WTC11 (cell line): ENCODE measurements around the gene ABCF2. TPM values are rescaled to one million over a fixed set of nuclear protein-coding genes. Genes with fewer than 3 reads are reported as not detected.

Experiments used
- ATAC-seq: fragments of 200-7000 bp; cut with Tn5 transposase; 2 replicates; pipeline ENCODE4 v1.10.0; 2021; ENCODE audit warnings: mild to moderate bottlenecking, moderate library complexity
- CTCF ChIA-PET: fragments of 300-600 bp; sonication (Branson Sonifier 250); formaldehyde crosslinking; loops from one replicate; lab custom pipeline; 2021; ENCODE audit warnings: antibody characterized with exemption; lab: Charles Lee
- POLR2A ChIA-PET: fragments of 350-600 bp; sonication (Branson Sonifier 250); formaldehyde crosslinking; loops from one replicate; lab custom pipeline; 2021; ENCODE audit warnings: antibody characterized with exemption; lab: Charles Lee
- DNase-seq: peaks from one replicate; pipeline ENCODE4 v3.0.0; 2021; ENCODE audit warnings: low spot score
- H3K27ac Mint-ChIP-seq: 2 replicates; pipeline ENCODE4 v1.8.0; 2021; ENCODE audit warnings: mixed read lengths
- H3K27me3 Mint-ChIP-seq: 2 replicates; pipeline ENCODE4 v1.8.0; 2021; ENCODE audit warnings: low read depth, mild to moderate bottlenecking, moderate library complexity, mixed read lengths
- H3K36me3 Mint-ChIP-seq: 2 replicates; pipeline ENCODE4 v1.8.0; 2021; ENCODE audit warnings: mixed read lengths
- H3K4me1 Mint-ChIP-seq: 2 replicates; pipeline ENCODE4 v1.8.0; 2022; ENCODE audit warnings: mixed read lengths
- H3K4me3 Mint-ChIP-seq: 2 replicates; pipeline ENCODE4 v1.8.0; 2021; ENCODE audit warnings: mild to moderate bottlenecking, moderate library complexity, mixed read lengths
- H3K9me3 Mint-ChIP-seq: 2 replicates; pipeline ENCODE4 v1.8.0; 2021; ENCODE audit warnings: mixed read lengths
- TP53 ChIP-seq: sonication (generic); formaldehyde crosslinking; IDR thresholded peaks from 2 replicates; pipeline ENCODE4 v1.8.1; 2023; ENCODE audit warnings: mild to moderate bottlenecking, missing genetic modification reagents
- ZNF121 ChIP-seq: sonication (generic); formaldehyde crosslinking; IDR thresholded peaks from 2 replicates; pipeline ENCODE4 v1.8.0; 2023; ENCODE audit warnings: missing genetic modification reagents
- total RNA-seq: library from RNA; stranded (reverse); gene quantifications from 3 replicates; pipeline ENCODE4 v1.2.3, GENCODE V29; 2021
- TF ChIP-seq, protein P1 (sequence below): sonication (generic); formaldehyde crosslinking; IDR thresholded peaks from 2 replicates; pipeline ENCODE4 v1.8.0; 2022; ENCODE audit warnings: missing genetic modification reagents
- TF ChIP-seq, protein P2 (sequence below): sonication (generic); formaldehyde crosslinking; IDR thresholded peaks from 2 replicates; pipeline ENCODE4 v1.8.1; 2023; ENCODE audit warnings: mild to moderate bottlenecking, missing genetic modification reagents
- TF ChIP-seq, protein P3 (sequence below): fragments of 250-450 bp; sonication (Bioruptor Pico); IDR thresholded peaks from 2 replicates; pipeline ENCODE4 v1.9.0; 2021; ENCODE audit warnings: mild to moderate bottlenecking, borderline replicate concordance
- TF ChIP-seq, protein P4 (sequence below): sonication (generic); formaldehyde crosslinking; IDR thresholded peaks from 2 replicates; pipeline ENCODE4 v1.8.0; 2022; ENCODE audit warnings: mild to moderate bottlenecking, missing genetic modification reagents
- TF ChIP-seq, protein P5 (sequence below): fragments of 250-450 bp; sonication (Bioruptor Pico); IDR thresholded peaks from 2 replicates; pipeline ENCODE4 v1.9.0; 2021; ENCODE audit warnings: moderate library complexity, mild to moderate bottlenecking, inconsistent platforms, borderline replicate concordance

ABCF2 gene
- total RNA-seq, 1 experiment from 2014 or later, result 43.7 TPM

DNA sequence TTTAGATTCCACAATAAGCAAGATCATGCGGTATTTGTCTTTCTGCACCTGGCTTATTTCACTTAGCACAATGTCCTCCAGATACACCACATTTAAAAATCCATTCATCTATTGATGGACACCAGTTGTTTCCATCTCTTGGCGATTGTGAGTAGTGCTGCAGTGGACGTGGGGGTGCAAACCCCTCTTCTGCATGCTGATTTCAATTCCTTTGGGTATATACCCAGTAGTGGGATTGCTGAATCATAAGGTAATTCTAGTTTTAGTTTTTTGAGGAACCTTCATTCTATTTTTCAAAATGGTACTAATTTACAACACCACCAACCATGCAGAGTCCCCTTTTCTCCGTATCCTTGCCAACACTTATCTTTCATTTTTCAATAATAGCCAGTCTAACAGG lies 38.0 kb downstream of the ABCF2 start:
- TF ChIP-seq, protein P1, sequence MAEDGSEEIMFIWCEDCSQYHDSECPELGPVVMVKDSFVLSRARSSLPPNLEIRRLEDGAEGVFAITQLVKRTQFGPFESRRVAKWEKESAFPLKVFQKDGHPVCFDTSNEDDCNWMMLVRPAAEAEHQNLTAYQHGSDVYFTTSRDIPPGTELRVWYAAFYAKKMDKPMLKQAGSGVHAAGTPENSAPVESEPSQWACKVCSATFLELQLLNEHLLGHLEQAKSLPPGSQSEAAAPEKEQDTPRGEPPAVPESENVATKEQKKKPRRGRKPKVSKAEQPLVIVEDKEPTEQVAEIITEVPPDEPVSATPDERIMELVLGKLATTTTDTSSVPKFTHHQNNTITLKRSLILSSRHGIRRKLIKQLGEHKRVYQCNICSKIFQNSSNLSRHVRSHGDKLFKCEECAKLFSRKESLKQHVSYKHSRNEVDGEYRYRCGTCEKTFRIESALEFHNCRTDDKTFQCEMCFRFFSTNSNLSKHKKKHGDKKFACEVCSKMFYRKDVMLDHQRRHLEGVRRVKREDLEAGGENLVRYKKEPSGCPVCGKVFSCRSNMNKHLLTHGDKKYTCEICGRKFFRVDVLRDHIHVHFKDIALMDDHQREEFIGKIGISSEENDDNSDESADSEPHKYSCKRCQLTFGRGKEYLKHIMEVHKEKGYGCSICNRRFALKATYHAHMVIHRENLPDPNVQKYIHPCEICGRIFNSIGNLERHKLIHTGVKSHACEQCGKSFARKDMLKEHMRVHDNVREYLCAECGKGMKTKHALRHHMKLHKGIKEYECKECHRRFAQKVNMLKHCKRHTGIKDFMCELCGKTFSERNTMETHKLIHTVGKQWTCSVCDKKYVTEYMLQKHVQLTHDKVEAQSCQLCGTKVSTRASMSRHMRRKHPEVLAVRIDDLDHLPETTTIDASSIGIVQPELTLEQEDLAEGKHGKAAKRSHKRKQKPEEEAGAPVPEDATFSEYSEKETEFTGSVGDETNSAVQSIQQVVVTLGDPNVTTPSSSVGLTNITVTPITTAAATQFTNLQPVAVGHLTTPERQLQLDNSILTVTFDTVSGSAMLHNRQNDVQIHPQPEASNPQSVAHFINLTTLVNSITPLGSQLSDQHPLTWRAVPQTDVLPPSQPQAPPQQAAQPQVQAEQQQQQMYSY (CRISPR knock-in tag), result no peak
- TF ChIP-seq, protein P2, sequence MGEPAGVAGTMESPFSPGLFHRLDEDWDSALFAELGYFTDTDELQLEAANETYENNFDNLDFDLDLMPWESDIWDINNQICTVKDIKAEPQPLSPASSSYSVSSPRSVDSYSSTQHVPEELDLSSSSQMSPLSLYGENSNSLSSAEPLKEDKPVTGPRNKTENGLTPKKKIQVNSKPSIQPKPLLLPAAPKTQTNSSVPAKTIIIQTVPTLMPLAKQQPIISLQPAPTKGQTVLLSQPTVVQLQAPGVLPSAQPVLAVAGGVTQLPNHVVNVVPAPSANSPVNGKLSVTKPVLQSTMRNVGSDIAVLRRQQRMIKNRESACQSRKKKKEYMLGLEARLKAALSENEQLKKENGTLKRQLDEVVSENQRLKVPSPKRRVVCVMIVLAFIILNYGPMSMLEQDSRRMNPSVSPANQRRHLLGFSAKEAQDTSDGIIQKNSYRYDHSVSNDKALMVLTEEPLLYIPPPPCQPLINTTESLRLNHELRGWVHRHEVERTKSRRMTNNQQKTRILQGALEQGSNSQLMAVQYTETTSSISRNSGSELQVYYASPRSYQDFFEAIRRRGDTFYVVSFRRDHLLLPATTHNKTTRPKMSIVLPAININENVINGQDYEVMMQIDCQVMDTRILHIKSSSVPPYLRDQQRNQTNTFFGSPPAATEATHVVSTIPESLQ (CRISPR knock-in tag), result no peak
- TF ChIP-seq, protein P3, sequence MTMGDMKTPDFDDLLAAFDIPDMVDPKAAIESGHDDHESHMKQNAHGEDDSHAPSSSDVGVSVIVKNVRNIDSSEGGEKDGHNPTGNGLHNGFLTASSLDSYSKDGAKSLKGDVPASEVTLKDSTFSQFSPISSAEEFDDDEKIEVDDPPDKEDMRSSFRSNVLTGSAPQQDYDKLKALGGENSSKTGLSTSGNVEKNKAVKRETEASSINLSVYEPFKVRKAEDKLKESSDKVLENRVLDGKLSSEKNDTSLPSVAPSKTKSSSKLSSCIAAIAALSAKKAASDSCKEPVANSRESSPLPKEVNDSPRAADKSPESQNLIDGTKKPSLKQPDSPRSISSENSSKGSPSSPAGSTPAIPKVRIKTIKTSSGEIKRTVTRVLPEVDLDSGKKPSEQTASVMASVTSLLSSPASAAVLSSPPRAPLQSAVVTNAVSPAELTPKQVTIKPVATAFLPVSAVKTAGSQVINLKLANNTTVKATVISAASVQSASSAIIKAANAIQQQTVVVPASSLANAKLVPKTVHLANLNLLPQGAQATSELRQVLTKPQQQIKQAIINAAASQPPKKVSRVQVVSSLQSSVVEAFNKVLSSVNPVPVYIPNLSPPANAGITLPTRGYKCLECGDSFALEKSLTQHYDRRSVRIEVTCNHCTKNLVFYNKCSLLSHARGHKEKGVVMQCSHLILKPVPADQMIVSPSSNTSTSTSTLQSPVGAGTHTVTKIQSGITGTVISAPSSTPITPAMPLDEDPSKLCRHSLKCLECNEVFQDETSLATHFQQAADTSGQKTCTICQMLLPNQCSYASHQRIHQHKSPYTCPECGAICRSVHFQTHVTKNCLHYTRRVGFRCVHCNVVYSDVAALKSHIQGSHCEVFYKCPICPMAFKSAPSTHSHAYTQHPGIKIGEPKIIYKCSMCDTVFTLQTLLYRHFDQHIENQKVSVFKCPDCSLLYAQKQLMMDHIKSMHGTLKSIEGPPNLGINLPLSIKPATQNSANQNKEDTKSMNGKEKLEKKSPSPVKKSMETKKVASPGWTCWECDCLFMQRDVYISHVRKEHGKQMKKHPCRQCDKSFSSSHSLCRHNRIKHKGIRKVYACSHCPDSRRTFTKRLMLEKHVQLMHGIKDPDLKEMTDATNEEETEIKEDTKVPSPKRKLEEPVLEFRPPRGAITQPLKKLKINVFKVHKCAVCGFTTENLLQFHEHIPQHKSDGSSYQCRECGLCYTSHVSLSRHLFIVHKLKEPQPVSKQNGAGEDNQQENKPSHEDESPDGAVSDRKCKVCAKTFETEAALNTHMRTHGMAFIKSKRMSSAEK (CRISPR knock-in tag), result no peak
- TF ChIP-seq, protein P4, sequence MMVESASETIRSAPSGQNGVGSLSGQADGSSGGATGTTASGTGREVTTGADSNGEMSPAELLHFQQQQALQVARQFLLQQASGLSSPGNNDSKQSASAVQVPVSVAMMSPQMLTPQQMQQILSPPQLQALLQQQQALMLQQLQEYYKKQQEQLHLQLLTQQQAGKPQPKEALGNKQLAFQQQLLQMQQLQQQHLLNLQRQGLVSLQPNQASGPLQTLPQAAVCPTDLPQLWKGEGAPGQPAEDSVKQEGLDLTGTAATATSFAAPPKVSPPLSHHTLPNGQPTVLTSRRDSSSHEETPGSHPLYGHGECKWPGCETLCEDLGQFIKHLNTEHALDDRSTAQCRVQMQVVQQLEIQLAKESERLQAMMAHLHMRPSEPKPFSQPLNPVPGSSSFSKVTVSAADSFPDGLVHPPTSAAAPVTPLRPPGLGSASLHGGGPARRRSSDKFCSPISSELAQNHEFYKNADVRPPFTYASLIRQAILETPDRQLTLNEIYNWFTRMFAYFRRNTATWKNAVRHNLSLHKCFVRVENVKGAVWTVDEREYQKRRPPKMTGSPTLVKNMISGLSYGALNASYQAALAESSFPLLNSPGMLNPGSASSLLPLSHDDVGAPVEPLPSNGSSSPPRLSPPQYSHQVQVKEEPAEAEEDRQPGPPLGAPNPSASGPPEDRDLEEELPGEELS (CRISPR knock-in tag), result no peak
- Mint-ChIP-seq H3K27me3 (no peaks in the 10 kb centered on the region; the same call in 1 of the 2 replicates), H3K36me3 (no peaks in the 10 kb centered on the region), H3K4me3 (no peak overlapping the region), H3K27ac (no peak overlapping the region), H3K4me1 (no peaks in the 10 kb centered on the region), H3K9me3 (no peaks in the 10 kb centered on the region)
- CTCF ChIA-PET, result no interaction called here
- ATAC-seq (no peak), DNase-seq (no peak)
- POLR2A ChIA-PET, result no interaction called here

DNA sequence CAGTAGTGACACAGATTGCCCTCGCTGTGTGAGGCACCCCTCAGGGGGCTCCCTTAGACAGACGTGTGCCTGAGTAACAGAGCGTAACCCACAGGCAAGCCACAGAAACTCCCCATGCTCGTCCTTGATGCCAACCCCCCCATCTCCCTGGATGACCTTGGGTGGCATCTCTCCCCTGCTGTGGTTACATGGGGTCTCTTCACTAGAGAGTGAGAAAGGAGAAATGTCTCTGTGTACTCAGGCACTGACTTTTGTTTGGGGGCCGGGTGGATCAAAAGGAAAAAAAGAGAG lies 38.8 kb downstream of the ABCF2 start:
- TF ChIP-seq, protein P5, sequence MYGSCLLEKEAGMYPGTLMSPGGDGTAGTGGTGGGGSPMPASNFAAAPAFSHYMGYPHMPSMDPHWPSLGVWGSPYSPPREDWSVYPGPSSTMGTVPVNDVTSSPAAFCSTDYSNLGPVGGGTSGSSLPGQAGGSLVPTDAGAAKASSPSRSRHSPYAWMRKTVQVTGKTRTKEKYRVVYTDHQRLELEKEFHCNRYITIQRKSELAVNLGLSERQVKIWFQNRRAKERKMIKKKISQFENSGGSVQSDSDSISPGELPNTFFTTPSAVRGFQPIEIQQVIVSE (CRISPR knock-in tag), result no peak
- TF ChIP-seq ZNF121 (CRISPR knock-in tag), result no peak
- no peak for TF ChIP-seq TP53 (CRISPR knock-in tag)
- CTCF ChIA-PET, result interaction anchor here (1.8 to 1.9 kb wide), 2 partner anchors 56 to 169 kb away, joined by 4 to 7 read pairs; no protein-coding TSS in a partner anchor
- no peak for DNase-seq
- no peak overlapping the region for H3K4me3 Mint-ChIP-seq
- H3K36me3 Mint-ChIP-seq, result no peaks in the 10 kb centered on the region
- no peaks in the 10 kb centered on the region for H3K4me1 Mint-ChIP-seq
- no peaks in the 10 kb centered on the region for H3K9me3 Mint-ChIP-seq
- POLR2A ChIA-PET, result no interaction called here
- H3K27me3 Mint-ChIP-seq, result no peaks in the 10 kb centered on the region; the same call in 1 of the 2 replicates
- no peak overlapping the region for H3K27ac Mint-ChIP-seq
- no peak for ATAC-seq
